ENCODE measurements around the gene COBLL1.

DNA sequence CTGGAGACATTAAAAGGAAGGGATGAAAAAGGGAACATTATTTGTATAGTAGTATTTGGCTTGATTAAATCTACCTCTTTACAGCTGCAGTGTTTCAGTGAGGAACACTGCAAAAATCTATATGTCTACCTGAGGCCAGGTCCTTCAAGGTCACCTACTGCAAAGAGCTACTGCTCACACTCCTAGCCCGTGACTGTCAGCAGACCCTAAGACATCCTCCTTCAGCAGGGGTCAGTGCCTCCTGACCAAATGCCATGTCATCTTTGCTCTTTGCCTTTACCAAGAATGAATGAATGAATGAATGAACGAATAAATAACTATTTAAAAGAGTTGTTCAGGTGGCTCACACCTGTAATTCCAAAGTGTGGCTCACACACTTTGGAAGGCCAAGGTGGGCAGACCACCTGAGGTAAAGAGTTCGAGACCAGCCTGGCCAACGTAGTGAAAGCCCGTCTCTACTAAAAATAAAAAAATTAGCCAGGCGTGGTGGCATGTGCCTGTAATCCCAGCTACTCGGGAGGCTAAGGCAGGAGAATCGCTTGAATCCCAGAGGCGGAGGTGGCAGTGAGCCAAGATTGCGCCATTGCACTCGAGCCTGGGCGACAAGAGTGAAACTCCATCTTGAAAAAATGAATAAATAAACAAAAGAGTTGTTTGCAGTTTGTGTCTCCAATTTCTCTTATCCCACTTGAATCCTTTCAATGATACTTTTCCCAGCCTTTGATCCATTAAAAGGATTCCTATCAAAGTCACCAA, 136.0 kb downstream of the COBLL1 start:
- TF ChIP-seq, protein P1, sequence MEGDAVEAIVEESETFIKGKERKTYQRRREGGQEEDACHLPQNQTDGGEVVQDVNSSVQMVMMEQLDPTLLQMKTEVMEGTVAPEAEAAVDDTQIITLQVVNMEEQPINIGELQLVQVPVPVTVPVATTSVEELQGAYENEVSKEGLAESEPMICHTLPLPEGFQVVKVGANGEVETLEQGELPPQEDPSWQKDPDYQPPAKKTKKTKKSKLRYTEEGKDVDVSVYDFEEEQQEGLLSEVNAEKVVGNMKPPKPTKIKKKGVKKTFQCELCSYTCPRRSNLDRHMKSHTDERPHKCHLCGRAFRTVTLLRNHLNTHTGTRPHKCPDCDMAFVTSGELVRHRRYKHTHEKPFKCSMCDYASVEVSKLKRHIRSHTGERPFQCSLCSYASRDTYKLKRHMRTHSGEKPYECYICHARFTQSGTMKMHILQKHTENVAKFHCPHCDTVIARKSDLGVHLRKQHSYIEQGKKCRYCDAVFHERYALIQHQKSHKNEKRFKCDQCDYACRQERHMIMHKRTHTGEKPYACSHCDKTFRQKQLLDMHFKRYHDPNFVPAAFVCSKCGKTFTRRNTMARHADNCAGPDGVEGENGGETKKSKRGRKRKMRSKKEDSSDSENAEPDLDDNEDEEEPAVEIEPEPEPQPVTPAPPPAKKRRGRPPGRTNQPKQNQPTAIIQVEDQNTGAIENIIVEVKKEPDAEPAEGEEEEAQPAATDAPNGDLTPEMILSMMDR (IDR thresholded peaks at IDR 0.05; ENCODE audit: low read depth, low read length), result no peak
- TF ChIP-seq POLR2A (IDR thresholded peaks at IDR 0.05; ENCODE audit: extremely low read depth, insufficient read length), result no peak
